Astrocyte of the cerebellum (primary cell): Measurements from ENCODE around the gene GMDS.

ENCODE experiments used
- DNase-seq: peaks from one replicate; pipeline ENCODE4 v3.0.0-alpha.2; 2011; ENCODE audit warnings: low read depth
- H3K4me3 ChIP-seq: 2 replicates; pipeline ENCODE4 v1.5.1; 2011; ENCODE audit warnings: mild to moderate bottlenecking, low read depth, low read length, moderate library complexity
- in situ Hi-C: cut with HindIII; loops from 2 replicates; pipeline ENCODE4 v1.10.0; 2017; ENCODE audit warnings: low sequenced_read_pairs
- TF ChIP-seq, protein P1 (sequence below): IDR thresholded peaks from 2 replicates; pipeline ENCODE4 v1.5.1; 2012; ENCODE audit warnings: low read length, low read depth, moderate library complexity, mild to moderate bottlenecking; ENCODE audit errors: missing control alignments

GMDS gene

DNA sequence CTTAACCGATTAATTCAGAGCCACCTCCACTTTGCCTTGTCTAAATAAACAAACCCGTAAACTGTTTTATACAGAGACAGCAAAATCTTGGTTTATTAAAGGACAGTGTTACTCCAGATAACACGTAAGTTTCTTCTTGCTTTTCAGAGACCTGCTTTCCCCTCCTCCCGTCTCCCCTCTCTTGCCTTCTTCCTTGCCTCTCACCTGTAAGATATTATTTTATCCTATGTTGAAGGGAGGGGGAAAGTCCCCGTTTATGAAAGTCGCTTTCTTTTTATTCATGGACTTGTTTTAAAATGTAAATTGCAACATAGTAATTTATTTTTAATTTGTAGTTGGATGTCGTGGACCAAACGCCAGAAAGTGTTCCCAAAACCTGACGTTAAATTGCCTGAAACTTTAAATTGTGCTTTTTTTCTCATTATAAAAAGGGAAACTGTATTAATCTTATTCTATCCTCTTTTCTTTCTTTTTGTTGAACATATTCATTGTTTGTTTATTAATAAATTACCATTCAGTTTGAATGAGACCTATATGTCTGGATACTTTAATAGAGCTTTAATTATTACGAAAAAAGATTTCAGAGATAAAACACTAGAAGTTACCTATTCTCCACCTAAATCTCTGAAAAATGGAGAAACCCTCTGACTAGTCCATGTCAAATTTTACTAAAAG, 633.0 kb downstream of the GMDS start:
- no peak for DNase-seq
- H3K4me3 ChIP-seq: peak overlapping the region; percentile 54
- in situ Hi-C loops: no loop called here
- TF ChIP-seq, protein P1, sequence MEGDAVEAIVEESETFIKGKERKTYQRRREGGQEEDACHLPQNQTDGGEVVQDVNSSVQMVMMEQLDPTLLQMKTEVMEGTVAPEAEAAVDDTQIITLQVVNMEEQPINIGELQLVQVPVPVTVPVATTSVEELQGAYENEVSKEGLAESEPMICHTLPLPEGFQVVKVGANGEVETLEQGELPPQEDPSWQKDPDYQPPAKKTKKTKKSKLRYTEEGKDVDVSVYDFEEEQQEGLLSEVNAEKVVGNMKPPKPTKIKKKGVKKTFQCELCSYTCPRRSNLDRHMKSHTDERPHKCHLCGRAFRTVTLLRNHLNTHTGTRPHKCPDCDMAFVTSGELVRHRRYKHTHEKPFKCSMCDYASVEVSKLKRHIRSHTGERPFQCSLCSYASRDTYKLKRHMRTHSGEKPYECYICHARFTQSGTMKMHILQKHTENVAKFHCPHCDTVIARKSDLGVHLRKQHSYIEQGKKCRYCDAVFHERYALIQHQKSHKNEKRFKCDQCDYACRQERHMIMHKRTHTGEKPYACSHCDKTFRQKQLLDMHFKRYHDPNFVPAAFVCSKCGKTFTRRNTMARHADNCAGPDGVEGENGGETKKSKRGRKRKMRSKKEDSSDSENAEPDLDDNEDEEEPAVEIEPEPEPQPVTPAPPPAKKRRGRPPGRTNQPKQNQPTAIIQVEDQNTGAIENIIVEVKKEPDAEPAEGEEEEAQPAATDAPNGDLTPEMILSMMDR: no peak

DNA sequence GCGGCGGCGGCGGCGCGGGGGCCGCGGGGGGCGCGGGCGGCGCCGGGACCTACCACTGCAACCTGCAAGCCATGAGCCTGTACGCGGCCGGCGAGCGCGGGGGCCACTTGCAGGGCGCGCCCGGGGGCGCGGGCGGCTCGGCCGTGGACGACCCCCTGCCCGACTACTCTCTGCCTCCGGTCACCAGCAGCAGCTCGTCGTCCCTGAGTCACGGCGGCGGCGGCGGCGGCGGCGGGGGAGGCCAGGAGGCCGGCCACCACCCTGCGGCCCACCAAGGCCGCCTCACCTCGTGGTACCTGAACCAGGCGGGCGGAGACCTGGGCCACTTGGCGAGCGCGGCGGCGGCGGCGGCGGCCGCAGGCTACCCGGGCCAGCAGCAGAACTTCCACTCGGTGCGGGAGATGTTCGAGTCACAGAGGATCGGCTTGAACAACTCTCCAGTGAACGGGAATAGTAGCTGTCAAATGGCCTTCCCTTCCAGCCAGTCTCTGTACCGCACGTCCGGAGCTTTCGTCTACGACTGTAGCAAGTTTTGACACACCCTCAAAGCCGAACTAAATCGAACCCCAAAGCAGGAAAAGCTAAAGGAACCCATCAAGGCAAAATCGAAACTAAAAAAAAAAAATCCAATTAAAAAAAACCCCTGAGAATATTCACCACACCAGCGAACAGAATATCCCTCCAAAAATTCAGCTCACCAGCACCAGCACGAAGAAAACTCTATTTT, 633.7 kb downstream of the GMDS start:
- H3K4me3 ChIP-seq: peak overlapping the region; percentile 54
- in situ Hi-C loops: no loop called here
- TF ChIP-seq, protein P1: no peak
- DNase-seq: no peak

DNA sequence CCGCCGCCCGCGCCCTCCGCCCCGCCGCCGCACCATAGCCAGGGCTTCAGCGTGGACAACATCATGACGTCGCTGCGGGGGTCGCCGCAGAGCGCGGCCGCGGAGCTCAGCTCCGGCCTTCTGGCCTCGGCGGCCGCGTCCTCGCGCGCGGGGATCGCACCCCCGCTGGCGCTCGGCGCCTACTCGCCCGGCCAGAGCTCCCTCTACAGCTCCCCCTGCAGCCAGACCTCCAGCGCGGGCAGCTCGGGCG, 634.2 kb downstream of the GMDS start:
- H3K4me3 ChIP-seq: peak overlapping the region; percentile 54
- in situ Hi-C loops: no loop called here
- DNase-seq: no peak
- TF ChIP-seq, protein P1: no peak

DNA sequence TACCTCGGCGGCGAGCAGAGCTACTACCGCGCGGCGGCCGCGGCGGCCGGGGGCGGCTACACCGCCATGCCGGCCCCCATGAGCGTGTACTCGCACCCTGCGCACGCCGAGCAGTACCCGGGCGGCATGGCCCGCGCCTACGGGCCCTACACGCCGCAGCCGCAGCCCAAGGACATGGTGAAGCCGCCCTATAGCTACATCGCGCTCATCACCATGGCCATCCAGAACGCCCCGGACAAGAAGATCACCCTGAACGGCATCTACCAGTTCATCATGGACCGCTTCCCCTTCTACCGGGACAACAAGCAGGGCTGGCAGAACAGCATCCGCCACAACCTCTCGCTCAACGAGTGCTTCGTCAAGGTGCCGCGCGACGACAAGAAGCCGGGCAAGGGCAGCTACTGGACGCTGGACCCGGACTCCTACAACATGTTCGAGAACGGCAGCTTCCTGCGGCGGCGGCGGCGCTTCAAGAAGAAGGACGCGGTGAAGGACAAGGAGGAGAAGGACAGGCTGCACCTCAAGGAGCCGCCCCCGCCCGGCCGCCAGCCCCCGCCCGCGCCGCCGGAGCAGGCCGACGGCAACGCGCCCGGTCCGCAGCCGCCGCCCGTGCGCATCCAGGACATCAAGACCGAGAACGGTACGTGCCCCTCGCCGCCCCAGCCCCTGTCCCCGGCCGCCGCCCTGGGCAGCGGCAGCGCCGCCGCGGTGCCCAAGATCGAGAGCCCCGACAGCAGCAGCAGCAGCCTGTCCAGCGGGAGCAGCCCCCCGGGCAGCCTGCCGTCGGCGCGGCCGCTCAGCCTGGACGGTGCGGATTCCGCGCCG, 634.7 kb downstream of the GMDS start:
- DNase-seq: no peak
- TF ChIP-seq, protein P1: no peak
- in situ Hi-C loops: no loop called here
- H3K4me3 ChIP-seq: peak overlapping the region; percentile 54

DNA sequence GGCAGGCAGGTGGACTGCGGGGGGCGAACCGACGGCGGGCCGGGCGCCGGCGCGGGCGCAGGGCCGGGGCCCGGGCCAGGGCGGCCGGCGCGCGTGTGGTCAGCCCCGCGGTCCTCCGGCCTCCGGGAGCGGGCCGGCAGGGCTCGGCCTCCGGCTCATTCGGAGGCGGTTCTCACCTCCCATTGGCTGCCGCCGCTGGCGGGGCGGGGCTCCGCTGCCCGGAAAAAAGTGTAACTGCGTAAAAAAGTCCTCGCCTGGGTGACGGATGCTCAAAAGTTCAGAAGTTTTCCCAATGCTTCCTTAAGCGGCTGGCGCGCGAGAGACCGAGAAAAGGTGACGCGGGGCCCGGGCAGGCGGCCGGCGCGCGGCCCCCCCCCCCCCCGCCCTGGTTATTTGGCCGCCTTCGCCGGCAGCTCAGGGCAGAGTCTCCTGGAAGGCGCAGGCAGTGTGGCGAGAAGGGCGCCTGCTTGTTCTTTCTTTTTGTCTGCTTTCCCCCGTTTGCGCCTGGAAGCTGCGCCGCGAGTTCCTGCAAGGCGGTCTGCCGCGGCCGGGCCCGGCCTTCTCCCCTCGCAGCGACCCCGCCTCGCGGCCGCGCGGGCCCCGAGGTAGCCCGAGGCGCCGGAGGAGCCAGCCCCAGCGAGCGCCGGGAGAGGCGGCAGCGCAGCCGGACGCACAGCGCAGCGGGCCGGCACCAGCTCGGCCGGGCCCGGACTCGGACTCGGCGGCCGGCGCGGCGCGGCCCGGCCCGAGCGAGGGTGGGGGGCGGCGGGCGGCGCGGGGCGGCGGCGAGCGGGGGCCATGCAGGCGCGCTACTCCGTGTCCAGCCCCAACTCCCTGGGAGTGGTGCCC, 635.5 kb downstream of the GMDS start, which contains the start of gene FOXC1:
FOXC1 (plus strand) TSS at position 268 of the 849 bp plus-strand sequence; CDS start at position 799, 531 bp downstream.
- H3K4me3 ChIP-seq: peak within 1 kb of the TSS; percentile 54
- in situ Hi-C loops: loop anchor here (5.0 to 10.0 kb wide), 2 partner anchors 585 to 1027 kb away; no protein-coding TSS in a partner anchor
- TF ChIP-seq, protein P1: no peak
- peak; percentile 66 for DNase-seq

DNA sequence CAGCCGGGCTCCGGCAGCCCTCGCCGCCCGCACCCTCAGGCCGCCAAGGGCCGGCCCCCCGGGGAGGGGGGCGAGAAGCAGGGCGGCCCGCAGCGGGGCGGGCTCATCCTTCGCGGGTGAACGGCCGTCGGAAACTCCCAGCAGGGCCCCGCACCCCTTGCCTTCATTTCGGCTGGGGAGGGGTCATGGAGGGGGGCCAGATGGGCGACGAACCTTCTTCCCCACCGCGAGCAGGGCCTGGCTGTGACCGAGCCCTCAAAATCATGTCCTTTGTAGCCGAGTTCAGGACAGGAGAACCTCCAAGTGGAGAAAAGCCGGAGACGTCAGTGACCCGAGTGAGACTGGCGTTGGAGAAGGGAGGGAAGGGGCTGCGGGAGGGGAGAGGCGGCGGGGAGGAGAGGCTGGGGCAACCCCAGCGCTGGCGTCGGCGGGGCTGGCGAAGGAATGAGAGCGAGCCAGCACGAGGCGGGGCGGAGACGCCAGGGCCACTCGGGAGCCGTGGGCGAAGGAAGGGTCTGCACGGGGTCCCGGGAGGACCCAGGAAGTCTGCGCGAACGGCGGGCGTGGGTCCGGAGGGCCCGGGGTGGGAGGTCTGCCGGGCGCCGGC, 636.3 kb downstream of the GMDS start:
- TF ChIP-seq, protein P1: no peak
- in situ Hi-C loops: loop anchor here (5.0 to 10.0 kb wide), 2 partner anchors 586 to 1028 kb away; no protein-coding TSS in a partner anchor
- no peak for DNase-seq
- H3K4me3 ChIP-seq: peak overlapping the region; percentile 54
